Fibroblast of lung (primary cell): Measurements from ENCODE around the gene CROCC2. TPM values are rescaled to one million over a fixed set of nuclear protein-coding genes. Genes with fewer than 3 reads are reported as not detected.

Experiments
- DNase-seq, 2 donors: peaks; one replicate each; pipeline versions ENCODE4 v3.0.0 to v3.0.0-alpha.2; 2010; ENCODE audit warnings: low read depth in 2 of 2
- H2AFZ ChIP-seq: 2 replicates; pipeline ENCODE4 v1.5.1; 2012; ENCODE audit warnings: low read length, control low read depth, inconsistent platforms
- H3K27ac ChIP-seq: 2 replicates; pipeline ENCODE4 v1.5.1; 2011; ENCODE audit warnings: low read length, control low read depth; ENCODE audit not compliant: insufficient read depth
- H3K27me3 ChIP-seq: 2 replicates; pipeline ENCODE4 v1.5.1; 2011; ENCODE audit warnings: mild to moderate bottlenecking, low read length; ENCODE audit not compliant: control insufficient read depth, insufficient read depth
- H3K36me3 ChIP-seq: 2 replicates; pipeline ENCODE4 v1.5.1; 2011; ENCODE audit warnings: low read length; ENCODE audit not compliant: control insufficient read depth, insufficient read depth
- H3K4me1 ChIP-seq: 2 replicates; pipeline ENCODE4 v1.5.1; 2011; ENCODE audit warnings: low read length; ENCODE audit not compliant: control insufficient read depth, insufficient read depth; ENCODE audit errors: extremely low read depth
- H3K4me2 ChIP-seq: 2 replicates; pipeline ENCODE4 v1.5.1; 2011; ENCODE audit warnings: low read length, control low read depth; ENCODE audit not compliant: insufficient read depth; ENCODE audit errors: extremely low read depth
- H3K4me3 ChIP-seq, 4 experiments: fragments of 200-600 bp in 1 of 4; sonication (generic) in 1 of 4; replicated peaks in 1 of 4; 2 replicates each; pipeline ENCODE4 v1.5.1; 2011 to 2016; ENCODE audit warnings: low read length in 4 of 4, low read depth in 3 of 4, mild to moderate bottlenecking in 3 of 4, control low read depth in 2 of 4, inconsistent platforms in 1 of 4, mixed read lengths in 1 of 4; ENCODE audit not compliant: insufficient read depth in 1 of 4; ENCODE audit errors: control extremely low read depth in 1 of 4
- H3K79me2 ChIP-seq: 2 replicates; pipeline ENCODE4 v1.5.1; 2012; ENCODE audit warnings: mild to moderate bottlenecking, low read length, inconsistent platforms; ENCODE audit not compliant: control insufficient read depth, insufficient read depth
- H3K9ac ChIP-seq: 2 replicates; pipeline ENCODE4 v1.5.1; 2011; ENCODE audit warnings: mild to moderate bottlenecking, low read length, control low read depth; ENCODE audit not compliant: insufficient read depth
- H3K9me3 ChIP-seq: 2 replicates; pipeline ENCODE4 v1.5.1; 2012; ENCODE audit warnings: low read depth, low read length; ENCODE audit not compliant: control insufficient read depth, insufficient read depth
- H4K20me1 ChIP-seq: 2 replicates; pipeline ENCODE4 v1.5.1; 2011; ENCODE audit warnings: low read length; ENCODE audit not compliant: control insufficient read depth, insufficient read depth; ENCODE audit errors: extremely low read depth
- EZH2 ChIP-seq: IDR thresholded peaks from 2 replicates; pipeline ENCODE4 v1.5.1; 2012; ENCODE audit warnings: low read length, control low read depth, mild to moderate bottlenecking; ENCODE audit errors: missing control alignments
- polyA plus RNA-seq, 2 donors: library from polyadenylated mRNA; depleted of rRNA in 1 of 2; stranded (reverse) in 1 of 2; unstranded in 1 of 2; fragments of >200 nt; gene quantifications; 2 replicates each; pipeline ENCODE4 v1.2.1, GENCODE V29; 2011 to 2012; ENCODE audit warnings: missing spikeins in 1 of 2
- total RNA-seq: library from RNA; depleted of rRNA; stranded (reverse); fragments of >200 nt; gene quantifications from 2 replicates; pipeline ENCODE4 v1.2.1, GENCODE V29; 2014
- TF ChIP-seq, protein P1 (sequence below), 2 donors: IDR thresholded peaks in 1 of 2; conservative IDR thresholded peaks in 1 of 2; 1 replicate in 1 of 2; 2 replicates in 1 of 2; pipeline ENCODE4 v1.5.1; 2011 to 2012; ENCODE audit warnings: low read length in 2 of 2, control low read depth in 1 of 2, inconsistent platforms in 1 of 2, low read depth in 1 of 2, mild to moderate bottlenecking in 1 of 2

CROCC2 gene
- total and polyA plus RNA-seq, 2 donors (not counting 1 experiment from before 2014, with no cell fraction given), result 0.12 to 0.33 TPM

DNA sequence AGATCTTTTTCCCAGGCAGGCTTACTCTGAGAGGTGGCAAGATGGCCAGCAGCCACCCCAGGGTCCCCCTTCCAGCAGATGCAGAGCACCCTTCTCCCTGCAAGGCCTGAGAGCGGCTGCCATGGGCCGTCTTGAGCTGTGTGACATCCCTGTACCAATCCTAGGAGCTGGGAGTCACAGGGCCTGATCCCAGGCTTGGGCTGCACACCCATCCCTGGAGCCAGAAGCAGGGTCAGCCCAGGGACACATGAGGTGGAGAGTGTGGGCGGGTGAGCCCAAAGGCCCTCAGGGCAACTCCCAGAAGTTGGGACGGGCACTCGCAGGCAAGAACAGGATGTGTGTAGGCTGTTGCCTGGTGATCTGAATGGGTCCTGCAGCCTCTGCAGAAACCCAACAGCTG, 40.5 kb downstream of the CROCC2 start:
- Histone ChIP-seq H3K4me3 (no peak overlapping the region), H3K9ac (no peak overlapping the region), H3K79me2 (no peaks in the 10 kb centered on the region), H3K36me3 (no peaks in the 10 kb centered on the region), H3K4me1 (no peaks in the 10 kb centered on the region), H3K9me3 (no peaks in the 10 kb centered on the region), H4K20me1 (no peaks in the 10 kb centered on the region), H3K27me3 (no peaks in the 10 kb centered on the region), H3K27ac (no peak overlapping the region), H2AFZ (no peak overlapping the region), H3K4me2 (no peak overlapping the region)
- no peak for DNase-seq
- no peak for TF ChIP-seq EZH2
- TF ChIP-seq, protein P1, sequence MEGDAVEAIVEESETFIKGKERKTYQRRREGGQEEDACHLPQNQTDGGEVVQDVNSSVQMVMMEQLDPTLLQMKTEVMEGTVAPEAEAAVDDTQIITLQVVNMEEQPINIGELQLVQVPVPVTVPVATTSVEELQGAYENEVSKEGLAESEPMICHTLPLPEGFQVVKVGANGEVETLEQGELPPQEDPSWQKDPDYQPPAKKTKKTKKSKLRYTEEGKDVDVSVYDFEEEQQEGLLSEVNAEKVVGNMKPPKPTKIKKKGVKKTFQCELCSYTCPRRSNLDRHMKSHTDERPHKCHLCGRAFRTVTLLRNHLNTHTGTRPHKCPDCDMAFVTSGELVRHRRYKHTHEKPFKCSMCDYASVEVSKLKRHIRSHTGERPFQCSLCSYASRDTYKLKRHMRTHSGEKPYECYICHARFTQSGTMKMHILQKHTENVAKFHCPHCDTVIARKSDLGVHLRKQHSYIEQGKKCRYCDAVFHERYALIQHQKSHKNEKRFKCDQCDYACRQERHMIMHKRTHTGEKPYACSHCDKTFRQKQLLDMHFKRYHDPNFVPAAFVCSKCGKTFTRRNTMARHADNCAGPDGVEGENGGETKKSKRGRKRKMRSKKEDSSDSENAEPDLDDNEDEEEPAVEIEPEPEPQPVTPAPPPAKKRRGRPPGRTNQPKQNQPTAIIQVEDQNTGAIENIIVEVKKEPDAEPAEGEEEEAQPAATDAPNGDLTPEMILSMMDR (conservative IDR thresholded peaks at IDR 0.05 in 1 of 2, IDR thresholded peaks at IDR 0.05 in 1 of 2; ENCODE audit: low read depth in 1 of 2, low read length in 2 of 2), result no peak

DNA sequence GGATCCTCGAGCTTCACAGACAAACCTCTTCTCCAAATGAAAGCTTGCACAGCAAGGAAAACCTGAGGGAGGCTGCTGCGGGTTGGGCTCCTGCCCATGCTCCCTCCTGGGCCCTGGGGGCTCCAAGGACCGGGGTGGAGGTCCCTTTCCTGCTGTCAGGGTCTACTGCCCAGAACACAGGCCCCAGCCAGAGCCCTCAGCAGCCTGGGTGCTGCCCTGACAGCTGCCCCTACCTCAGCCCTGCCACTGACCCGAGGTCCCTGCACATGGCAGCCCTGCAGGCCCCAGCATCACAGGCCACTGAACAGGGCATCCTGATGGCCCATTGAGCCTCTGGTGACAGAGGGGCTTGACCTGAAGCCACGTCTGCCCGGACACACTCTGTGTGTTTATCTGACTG, 41.0 kb downstream of the CROCC2 start:
- TF ChIP-seq EZH2, result no peak
- TF ChIP-seq, protein P1 (conservative IDR thresholded peaks at IDR 0.05 in 1 of 2, IDR thresholded peaks at IDR 0.05 in 1 of 2; ENCODE audit: low read depth in 1 of 2, low read length in 2 of 2), result no peak
- Histone ChIP-seq H3K79me2 (no peaks in the 10 kb centered on the region), H3K27ac (no peak overlapping the region), H3K36me3 (no peaks in the 10 kb centered on the region), H3K4me1 (no peaks in the 10 kb centered on the region), H3K27me3 (no peaks in the 10 kb centered on the region), H3K9ac (no peak overlapping the region), H3K4me3 (no peak overlapping the region), H2AFZ (no peak overlapping the region), H3K4me2 (no peak overlapping the region), H3K9me3 (no peaks in the 10 kb centered on the region), H4K20me1 (no peaks in the 10 kb centered on the region)
- DNase-seq, result no peak

DNA sequence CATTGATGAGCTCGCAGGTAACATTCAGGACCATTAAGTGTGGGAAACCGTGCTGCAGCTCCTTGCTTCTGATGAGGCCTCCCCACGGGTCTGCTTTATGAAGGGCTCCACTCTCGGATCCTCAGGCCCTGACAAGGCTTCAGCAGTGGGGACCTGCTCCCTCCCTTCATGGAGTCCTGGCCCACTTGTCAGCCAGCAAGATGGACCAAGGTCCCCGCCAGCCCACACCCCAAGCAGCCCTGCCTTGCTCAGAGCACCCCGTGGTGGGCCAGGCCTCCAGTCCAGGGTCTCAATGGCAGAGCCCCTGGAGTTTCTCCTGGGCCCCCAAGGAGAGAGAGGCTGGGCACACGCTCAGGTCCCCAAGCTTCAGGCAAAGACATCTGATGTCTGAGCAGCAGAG, 41.5 kb downstream of the CROCC2 start:
- Histone ChIP-seq H3K4me3 (no peak overlapping the region), H3K27ac (no peak overlapping the region), H3K36me3 (no peaks in the 10 kb centered on the region), H3K9ac (no peak overlapping the region), H3K79me2 (no peaks in the 10 kb centered on the region), H4K20me1 (no peaks in the 10 kb centered on the region), H3K27me3 (peaks cover 4% of the 10 kb centered on the region), H3K9me3 (no peaks in the 10 kb centered on the region), H3K4me2 (no peak overlapping the region), H2AFZ (no peak overlapping the region), H3K4me1 (no peaks in the 10 kb centered on the region)
- TF ChIP-seq, protein P1 (conservative IDR thresholded peaks at IDR 0.05 in 1 of 2, IDR thresholded peaks at IDR 0.05 in 1 of 2; ENCODE audit: low read depth in 1 of 2, low read length in 2 of 2), result no peak
- TF ChIP-seq EZH2, result no peak
- DNase-seq, result no peak
